Neutrophil (primary cell): ENCODE data around the gene NR6A1.

Experiments
- H3K27ac ChIP-seq: fragments of 200-600 bp; sonication (generic); 2 replicates; pipeline ENCODE4 v1.5.1; 2016; ENCODE audit warnings: mild to moderate bottlenecking, moderate library complexity
- H3K27me3 ChIP-seq: fragments of 200-600 bp; sonication (generic); 2 replicates; pipeline ENCODE4 v1.6.0; 2016; ENCODE audit warnings: mild to moderate bottlenecking
- H3K36me3 ChIP-seq: fragments of 200-600 bp; sonication (generic); 2 replicates; pipeline ENCODE4 v1.5.1; 2017
- H3K4me1 ChIP-seq, 2 experiments: fragments of 200-600 bp in 1 of 2; sonication (generic) in 1 of 2; 1 replicate in 1 of 2; 2 replicates in 1 of 2; pipeline versions ENCODE4 v1.5.1 to v1.6.1; 2013 to 2016; ENCODE audit warnings: low read depth in 1 of 2, low read length in 1 of 2, mild to moderate bottlenecking in 1 of 2, moderate library complexity in 1 of 2; ENCODE audit not compliant: control insufficient read depth in 1 of 2, insufficient read depth in 1 of 2
- H3K4me3 ChIP-seq, 2 experiments: fragments of 200-600 bp in 1 of 2; sonication (generic) in 1 of 2; 1 replicate in 1 of 2; 2 replicates in 1 of 2; pipeline ENCODE4 v1.5.1; 2013 to 2016; ENCODE audit warnings: low read depth in 1 of 2, low read length in 1 of 2, mild to moderate bottlenecking in 1 of 2, moderate library complexity in 1 of 2
- H3K9me3 ChIP-seq: fragments of 200-600 bp; sonication (generic); 2 replicates; pipeline ENCODE4 v1.5.1; 2016
- CTCF ChIP-seq: fragments of 200-600 bp; sonication (generic); IDR thresholded peaks from 2 replicates; pipeline ENCODE4 v1.5.1; 2016; ENCODE audit warnings: antibody characterized with exemption

Gene NR6A1

GRCh38 chr9:124794902-124795491, 23.9 kb upstream of the NR6A1 start:
- H3K27me3 ChIP-seq: no peaks in the 10 kb centered on the region
- no peak for TF ChIP-seq CTCF
- H3K36me3 ChIP-seq: no peaks in the 10 kb centered on the region
- H3K9me3 ChIP-seq: no peaks in the 10 kb centered on the region
- H3K4me3 ChIP-seq: no peak overlapping the region
- H3K4me1 ChIP-seq: no peaks in the 10 kb centered on the region
- no peak overlapping the region for H3K27ac ChIP-seq

GRCh38 chr9:124793015-124793541, 22.0 kb upstream of the NR6A1 start:
- no peaks in the 10 kb centered on the region for H3K36me3 ChIP-seq
- TF ChIP-seq CTCF: no peak

GRCh38 chr9:124792257-124793014, 21.3 kb upstream of the NR6A1 start:
- Histone ChIP-seq H3K27me3 (no peaks in the 10 kb centered on the region), H3K4me3 (no peak overlapping the region), H3K27ac (no peak overlapping the region)

More at GRCh38 chr9:124793015-124793541, 22.0 kb upstream of the NR6A1 start:
- Histone ChIP-seq H3K4me1 (no peaks in the 10 kb centered on the region), H3K27ac (no peak overlapping the region), H3K27me3 (no peaks in the 10 kb centered on the region), H3K9me3 (no peaks in the 10 kb centered on the region), H3K4me3 (no peak overlapping the region)

GRCh38 chr9:124790801-124791505, 19.8 kb upstream of the NR6A1 start:
- TF ChIP-seq CTCF: no peak
- H3K4me3 ChIP-seq: no peak overlapping the region
- H3K27ac ChIP-seq: no peak overlapping the region
- no peaks in the 10 kb centered on the region for H3K36me3 ChIP-seq
- H3K27me3 ChIP-seq: no peaks in the 10 kb centered on the region
- no peaks in the 10 kb centered on the region for H3K4me1 ChIP-seq
- H3K9me3 ChIP-seq: no peaks in the 10 kb centered on the region

More at GRCh38 chr9:124792257-124793014, 21.3 kb upstream of the NR6A1 start:
- Histone ChIP-seq H3K4me1 (no peaks in the 10 kb centered on the region), H3K9me3 (no peaks in the 10 kb centered on the region), H3K36me3 (no peaks in the 10 kb centered on the region)
- no peak for TF ChIP-seq CTCF

- Histone ChIP-seq H3K36me3 (no peaks in the 10 kb centered on the region), H3K4me3 (no peak overlapping the region), H3K4me1 (no peaks in the 10 kb centered on the region), H3K9me3 (no peaks in the 10 kb centered on the region), H3K27me3 (no peaks in the 10 kb centered on the region), H3K27ac (no peak overlapping the region)
- TF ChIP-seq CTCF: no peak
These were observed 19.2 kb upstream of the NR6A1 start for GRCh38 chr9:124790301-124790700.
